ENCODE measurements around the gene PNKP.

DNA sequence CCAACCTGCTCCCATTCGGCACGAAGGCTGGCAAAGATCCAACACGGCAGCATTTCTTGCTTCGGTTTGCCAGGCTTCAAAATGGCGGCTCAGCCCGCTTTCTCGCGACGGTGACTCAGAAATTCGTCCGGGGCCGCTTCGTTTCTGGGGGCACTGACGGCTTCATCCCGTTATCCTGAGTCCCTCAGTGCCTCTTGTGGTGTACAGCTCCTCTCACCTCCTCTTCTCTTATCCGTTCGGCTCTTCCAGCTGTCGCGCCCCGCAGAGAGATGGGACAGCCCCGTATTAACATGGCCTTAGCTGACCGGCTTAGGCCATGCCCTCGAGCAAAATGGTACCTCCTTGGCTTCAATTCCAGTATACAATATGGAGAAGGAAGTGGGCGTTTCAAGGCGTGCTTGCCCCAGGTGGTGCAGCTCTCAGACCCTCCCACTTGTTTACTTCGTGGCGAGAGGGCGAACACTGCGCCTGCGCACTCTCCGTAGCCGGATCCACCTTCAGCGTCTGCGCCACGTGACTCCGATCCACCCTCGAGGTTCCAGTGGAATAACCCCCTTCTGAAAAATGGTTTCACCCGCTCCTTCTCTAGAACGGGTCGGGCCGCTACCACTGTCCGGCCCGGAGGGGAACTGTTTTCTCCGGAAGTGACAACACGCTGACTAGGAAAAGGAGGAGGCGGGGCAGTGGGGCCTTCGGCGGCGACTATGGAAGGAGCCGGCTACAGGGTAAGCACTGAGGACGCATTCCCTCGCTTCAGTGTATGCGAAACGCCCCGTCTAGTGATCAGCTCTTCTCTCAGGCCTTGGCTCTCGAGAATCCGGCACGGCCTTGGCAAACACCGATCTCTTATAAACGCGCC lies 9.9 kb upstream of the PNKP start, which contains the start of the genes AKT1S1 and TBC1D17:
- TF ChIP-seq, protein P1, sequence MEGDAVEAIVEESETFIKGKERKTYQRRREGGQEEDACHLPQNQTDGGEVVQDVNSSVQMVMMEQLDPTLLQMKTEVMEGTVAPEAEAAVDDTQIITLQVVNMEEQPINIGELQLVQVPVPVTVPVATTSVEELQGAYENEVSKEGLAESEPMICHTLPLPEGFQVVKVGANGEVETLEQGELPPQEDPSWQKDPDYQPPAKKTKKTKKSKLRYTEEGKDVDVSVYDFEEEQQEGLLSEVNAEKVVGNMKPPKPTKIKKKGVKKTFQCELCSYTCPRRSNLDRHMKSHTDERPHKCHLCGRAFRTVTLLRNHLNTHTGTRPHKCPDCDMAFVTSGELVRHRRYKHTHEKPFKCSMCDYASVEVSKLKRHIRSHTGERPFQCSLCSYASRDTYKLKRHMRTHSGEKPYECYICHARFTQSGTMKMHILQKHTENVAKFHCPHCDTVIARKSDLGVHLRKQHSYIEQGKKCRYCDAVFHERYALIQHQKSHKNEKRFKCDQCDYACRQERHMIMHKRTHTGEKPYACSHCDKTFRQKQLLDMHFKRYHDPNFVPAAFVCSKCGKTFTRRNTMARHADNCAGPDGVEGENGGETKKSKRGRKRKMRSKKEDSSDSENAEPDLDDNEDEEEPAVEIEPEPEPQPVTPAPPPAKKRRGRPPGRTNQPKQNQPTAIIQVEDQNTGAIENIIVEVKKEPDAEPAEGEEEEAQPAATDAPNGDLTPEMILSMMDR (conservative IDR thresholded peaks at IDR 0.05; ENCODE audit: low read length) = no peak
- no peak for TF ChIP-seq EZH2phosphoT487 (IDR thresholded peaks at IDR 0.05; ENCODE audit: borderline replicate concordance)
